Tibial artery (tissue), 4 donors: ENCODE measurements around the gene KCNA1.

Source experiments
- DNase-seq, 2 donors: peaks; one replicate each; pipeline ENCODE4 v3.0.0-alpha.2; 2019
- H3K27ac ChIP-seq, 2 donors: fragments of 200-600 bp; sonication (generic) in 1 of 2; 1 replicate in 1 of 2; 2 replicates in 1 of 2; pipeline ENCODE4 v1.5.1; 2018 to 2019; ENCODE audit warnings: mild to moderate bottlenecking in 1 of 2
- H3K27me3 ChIP-seq, 2 donors: fragments of 200-600 bp; sonication (generic) in 1 of 2; one replicate each; pipeline versions ENCODE4 v1.5.1 to v1.6.0; 2016 to 2019
- H3K36me3 ChIP-seq, 3 donors: fragments of 200-600 bp; sonication (generic) in 2 of 3; one replicate each; pipeline ENCODE4 v1.5.1; 2016 to 2019; ENCODE audit warnings: mild to moderate bottlenecking in 2 of 3
- H3K4me1 ChIP-seq, 4 donors: fragments of 200-600 bp; sonication (generic) in 2 of 4; 1 replicate in 3 of 4; 2 replicates in 1 of 4; pipeline ENCODE4 v1.5.1; 2016 to 2019
- H3K4me3 ChIP-seq, 2 donors: fragments of 200-600 bp; sonication (generic) in 1 of 2; 1 replicate in 1 of 2; 2 replicates in 1 of 2; pipeline ENCODE4 v1.5.1; 2018 to 2019; ENCODE audit warnings: mild to moderate bottlenecking in 2 of 2
- H3K9me3 ChIP-seq, 3 donors: fragments of 200-600 bp; sonication (generic) in 1 of 3; one replicate each; pipeline ENCODE4 v1.5.1; 2016 to 2019
- intact Hi-C: fragments of 100-400 bp; cut with DNase I; formaldehyde crosslinking; loops from one replicate; pipeline ENCODE4 v1.15.0; 2023; ENCODE audit warnings: low total_unique reads
- TF ChIP-seq, protein P1 (sequence below), 2 experiments: fragments of 200-600 bp in 1 of 2; fragments of 450-650 bp in 1 of 2; IDR thresholded peaks; one replicate each; pipeline ENCODE4 v1.5.1; 2017 to 2019; ENCODE audit warnings: antibody characterized with exemption in 2 of 2, mild to moderate bottlenecking in 1 of 2, moderate library complexity in 1 of 2

The KCNA1 gene

DNA sequence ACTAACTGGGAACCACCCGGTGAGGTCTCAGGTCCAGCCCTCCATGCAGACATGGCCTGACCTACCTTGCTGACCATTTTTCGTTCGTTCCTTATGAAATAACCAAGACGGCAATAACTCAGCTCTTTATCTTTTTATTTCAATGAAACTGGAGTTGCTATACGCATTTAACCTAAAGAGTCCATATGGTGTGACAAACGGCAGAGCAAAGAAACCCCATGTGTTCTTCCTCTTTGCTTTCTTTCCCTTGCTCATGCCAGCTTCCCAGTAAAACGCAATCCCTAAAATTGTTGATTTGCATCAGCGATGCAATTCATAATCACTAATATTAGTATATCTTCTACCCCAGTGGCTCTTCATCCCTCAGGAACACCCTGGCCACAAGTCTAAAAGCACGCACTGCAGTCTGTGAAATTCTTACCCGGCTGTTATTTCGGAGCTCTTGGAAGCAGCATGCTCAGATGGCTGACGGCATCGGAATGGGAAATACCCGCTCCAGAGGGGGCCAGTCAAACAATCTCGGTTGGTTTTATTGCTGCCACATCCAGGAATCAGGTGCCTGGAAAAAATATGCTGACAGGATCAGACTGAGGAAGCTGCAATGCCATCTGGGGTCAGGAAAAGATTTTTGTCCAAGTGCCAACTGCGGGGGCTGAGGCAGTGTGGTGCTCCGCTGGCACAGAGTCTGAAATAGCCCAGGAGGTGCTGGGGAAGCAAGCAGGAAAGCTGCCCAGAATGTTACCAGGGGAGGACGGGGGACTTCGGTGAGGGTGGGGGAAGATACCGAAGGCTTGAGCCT, 28.2 kb upstream of the KCNA1 start:
- Histone ChIP-seq H3K36me3 (no peaks in the 10 kb centered on the region), H3K27ac (no peak overlapping the region), H3K4me3 (no peak overlapping the region), H3K27me3 (peaks cover 0 to 6% of the 10 kb centered on the region in 2 donors), H3K9me3 (no peaks in the 10 kb centered on the region), H3K4me1 (no peaks in the 10 kb centered on the region)
- intact Hi-C loops = no loop called here
- DNase-seq = no peak
- TF ChIP-seq, protein P1, sequence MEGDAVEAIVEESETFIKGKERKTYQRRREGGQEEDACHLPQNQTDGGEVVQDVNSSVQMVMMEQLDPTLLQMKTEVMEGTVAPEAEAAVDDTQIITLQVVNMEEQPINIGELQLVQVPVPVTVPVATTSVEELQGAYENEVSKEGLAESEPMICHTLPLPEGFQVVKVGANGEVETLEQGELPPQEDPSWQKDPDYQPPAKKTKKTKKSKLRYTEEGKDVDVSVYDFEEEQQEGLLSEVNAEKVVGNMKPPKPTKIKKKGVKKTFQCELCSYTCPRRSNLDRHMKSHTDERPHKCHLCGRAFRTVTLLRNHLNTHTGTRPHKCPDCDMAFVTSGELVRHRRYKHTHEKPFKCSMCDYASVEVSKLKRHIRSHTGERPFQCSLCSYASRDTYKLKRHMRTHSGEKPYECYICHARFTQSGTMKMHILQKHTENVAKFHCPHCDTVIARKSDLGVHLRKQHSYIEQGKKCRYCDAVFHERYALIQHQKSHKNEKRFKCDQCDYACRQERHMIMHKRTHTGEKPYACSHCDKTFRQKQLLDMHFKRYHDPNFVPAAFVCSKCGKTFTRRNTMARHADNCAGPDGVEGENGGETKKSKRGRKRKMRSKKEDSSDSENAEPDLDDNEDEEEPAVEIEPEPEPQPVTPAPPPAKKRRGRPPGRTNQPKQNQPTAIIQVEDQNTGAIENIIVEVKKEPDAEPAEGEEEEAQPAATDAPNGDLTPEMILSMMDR (IDR thresholded peaks at IDR 0.05) = no peak

DNA sequence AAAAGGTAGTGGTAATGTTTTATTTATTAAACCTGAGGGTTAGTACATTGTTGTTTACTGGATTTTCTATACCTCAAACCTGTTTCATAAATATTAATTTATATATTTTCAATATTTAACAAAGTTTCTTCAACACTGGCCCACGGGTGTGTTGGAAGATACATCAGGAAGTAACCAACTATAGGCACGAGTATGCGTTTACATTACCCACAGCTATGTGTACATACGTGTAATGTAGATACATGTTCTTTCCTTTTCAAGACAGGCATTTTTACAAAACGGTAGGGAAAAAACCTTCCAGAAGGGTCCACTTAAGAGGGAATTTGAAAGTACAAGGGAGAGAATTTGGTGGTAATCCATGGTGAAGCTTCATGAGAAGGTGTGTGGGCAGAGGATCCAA, 17.8 kb upstream of the KCNA1 start:
- Histone ChIP-seq H3K36me3 (no peaks in the 10 kb centered on the region), H3K4me1 (no peaks in the 10 kb centered on the region), H3K9me3 (no peaks in the 10 kb centered on the region), H3K4me3 (no peak overlapping the region), H3K27ac (no peak overlapping the region), H3K27me3 (peaks cover 0 to 28% of the 10 kb centered on the region in 2 donors)
- DNase-seq = no peak
- TF ChIP-seq, protein P1 (IDR thresholded peaks at IDR 0.05) = no peak
- intact Hi-C loops = no loop called here

DNA sequence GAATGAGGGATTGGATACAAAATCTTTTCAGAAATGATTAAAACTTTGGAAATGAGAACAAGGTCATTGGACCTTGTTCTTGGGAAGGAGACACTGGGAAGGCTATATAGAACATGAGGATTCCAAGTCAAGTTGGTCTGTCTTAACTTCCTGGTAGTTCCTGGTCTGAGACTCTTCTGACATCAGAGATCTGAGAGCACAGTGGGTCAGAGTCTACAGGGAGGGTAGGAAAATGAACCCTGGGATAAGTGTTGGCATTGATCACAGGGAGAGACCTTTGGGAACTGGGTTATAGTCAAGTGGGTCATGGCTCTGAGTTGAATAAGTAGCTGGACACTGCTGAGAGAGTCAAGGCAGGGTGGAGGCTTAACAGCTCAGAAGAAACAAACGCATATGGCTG, 17.3 kb upstream of the KCNA1 start:
- Histone ChIP-seq H3K36me3 (no peaks in the 10 kb centered on the region), H3K9me3 (no peaks in the 10 kb centered on the region), H3K4me3 (no peak overlapping the region), H3K27me3 (peaks cover 0 to 26% of the 10 kb centered on the region in 2 donors), H3K4me1 (no peaks in the 10 kb centered on the region), H3K27ac (no peak overlapping the region)
- intact Hi-C loops = no loop called here
- no peak for DNase-seq
- TF ChIP-seq, protein P1 (IDR thresholded peaks at IDR 0.05) = no peak

DNA sequence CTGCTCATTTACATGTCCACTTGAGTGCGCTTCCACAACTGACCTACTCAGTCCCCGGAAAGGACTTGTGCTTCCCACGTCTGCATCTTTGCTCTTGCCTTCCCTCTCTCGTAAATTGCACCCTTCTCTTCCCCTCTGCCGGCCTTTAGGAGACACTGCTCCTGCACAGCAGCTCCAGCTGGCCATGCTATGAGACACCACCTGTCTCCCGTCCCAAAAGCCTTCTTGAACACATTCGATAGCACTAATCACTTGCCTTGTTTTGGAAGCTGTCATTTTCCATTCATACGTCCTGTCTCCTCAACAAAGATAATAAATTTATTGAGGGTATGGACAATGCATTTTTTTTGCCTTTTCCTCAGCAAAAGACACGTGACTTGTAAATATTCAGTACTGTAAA, 15.7 kb upstream of the KCNA1 start:
- intact Hi-C loops = no loop called here
- H3K4me3 ChIP-seq = no peak overlapping the region
- H3K27me3 ChIP-seq = peaks cover 0 to 22% of the 10 kb centered on the region in 2 donors
- no peak overlapping the region for H3K27ac ChIP-seq
- no peaks in the 10 kb centered on the region for H3K36me3 ChIP-seq
- H3K4me1 ChIP-seq = no peaks in the 10 kb centered on the region
- H3K9me3 ChIP-seq = no peaks in the 10 kb centered on the region
- TF ChIP-seq, protein P1 (IDR thresholded peaks at IDR 0.05) = no peak
- no peak for DNase-seq

- intact Hi-C loops = no loop called here
- H3K36me3 ChIP-seq = no peaks in the 10 kb centered on the region
- no peak overlapping the region for H3K4me3 ChIP-seq
- no peak for DNase-seq
- no peaks in the 10 kb centered on the region for H3K9me3 ChIP-seq
- H3K27ac ChIP-seq = no peak overlapping the region
- peaks cover 0 to 18% of the 10 kb centered on the region in 2 donors for H3K27me3 ChIP-seq
- TF ChIP-seq, protein P1 (IDR thresholded peaks at IDR 0.05) = no peak
- H3K4me1 ChIP-seq = no peaks in the 10 kb centered on the region
Measured at GRCh38 chr12:4899364-4899763, 10.3 kb upstream of the KCNA1 start.
